Measurements from ENCODE around the gene ARMH3. TPM values are rescaled to one million over a fixed set of nuclear protein-coding genes. Genes with fewer than 3 reads are reported as not detected.

Gene ARMH3
- total RNA-seq, 6 experiments from 2014 or later = 18.0 to 21.7 (median 18.8) TPM

GRCh38 chr10:101972761-101973160 lies 83.2 kb downstream of the ARMH3 start:
- H3K4me3 Mint-ChIP-seq = no peak overlapping the region
- no peaks in the 10 kb centered on the region for H3K9me3 Mint-ChIP-seq
- TF ChIP-seq, protein P1, sequence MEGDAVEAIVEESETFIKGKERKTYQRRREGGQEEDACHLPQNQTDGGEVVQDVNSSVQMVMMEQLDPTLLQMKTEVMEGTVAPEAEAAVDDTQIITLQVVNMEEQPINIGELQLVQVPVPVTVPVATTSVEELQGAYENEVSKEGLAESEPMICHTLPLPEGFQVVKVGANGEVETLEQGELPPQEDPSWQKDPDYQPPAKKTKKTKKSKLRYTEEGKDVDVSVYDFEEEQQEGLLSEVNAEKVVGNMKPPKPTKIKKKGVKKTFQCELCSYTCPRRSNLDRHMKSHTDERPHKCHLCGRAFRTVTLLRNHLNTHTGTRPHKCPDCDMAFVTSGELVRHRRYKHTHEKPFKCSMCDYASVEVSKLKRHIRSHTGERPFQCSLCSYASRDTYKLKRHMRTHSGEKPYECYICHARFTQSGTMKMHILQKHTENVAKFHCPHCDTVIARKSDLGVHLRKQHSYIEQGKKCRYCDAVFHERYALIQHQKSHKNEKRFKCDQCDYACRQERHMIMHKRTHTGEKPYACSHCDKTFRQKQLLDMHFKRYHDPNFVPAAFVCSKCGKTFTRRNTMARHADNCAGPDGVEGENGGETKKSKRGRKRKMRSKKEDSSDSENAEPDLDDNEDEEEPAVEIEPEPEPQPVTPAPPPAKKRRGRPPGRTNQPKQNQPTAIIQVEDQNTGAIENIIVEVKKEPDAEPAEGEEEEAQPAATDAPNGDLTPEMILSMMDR (IDR thresholded peaks at IDR 0.05) = no peak
- peaks cover 43% of the 10 kb centered on the region for H3K4me1 Mint-ChIP-seq (ENCODE audit: low read depth)
- no peak overlapping the region for H3K27ac Mint-ChIP-seq
- no peak for DNase-seq
- peaks cover 2% of the 10 kb centered on the region; the same call in 1 of the 2 replicates for H3K27me3 Mint-ChIP-seq (ENCODE audit: insufficient read depth)
- H3K36me3 Mint-ChIP-seq (ENCODE audit: low read depth) = peaks cover 25% of the 10 kb centered on the region

DNA sequence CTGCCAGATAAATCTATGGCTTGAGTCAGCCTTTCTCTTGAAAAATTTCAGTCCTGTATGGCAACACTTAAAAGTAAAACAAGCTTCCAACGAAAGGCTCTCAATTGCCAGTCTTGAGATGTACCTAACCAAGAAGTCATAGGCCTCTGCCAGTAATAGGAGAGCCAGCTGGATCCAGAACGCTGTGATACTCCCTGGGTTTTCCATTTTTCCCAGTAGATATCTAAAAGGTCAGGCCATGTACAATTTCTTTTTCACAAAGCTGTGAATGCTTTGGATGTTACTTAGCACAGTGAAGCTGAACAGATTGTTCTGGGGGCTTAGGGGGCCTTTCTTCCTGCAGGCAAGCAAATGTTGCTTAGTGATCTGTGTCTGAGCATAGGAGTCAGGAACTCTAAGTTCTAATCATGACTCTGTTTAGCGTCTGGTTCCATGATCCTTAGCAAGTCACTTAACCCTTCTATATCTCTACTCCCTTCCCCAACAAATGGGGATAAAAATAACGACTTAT lies 86.5 kb downstream of the ARMH3 start:
- Mint-ChIP-seq H3K27me3 (ENCODE audit: insufficient read depth) (peaks cover 2% of the 10 kb centered on the region; the same call in 1 of the 2 replicates), H3K9me3 (no peaks in the 10 kb centered on the region), H3K27ac (no peak overlapping the region), H3K4me1 (ENCODE audit: low read depth) (peaks cover 61% of the 10 kb centered on the region), H3K36me3 (ENCODE audit: low read depth) (peaks cover 18% of the 10 kb centered on the region), H3K4me3 (no peak overlapping the region)
- DNase-seq = no peak
- TF ChIP-seq, protein P1 (IDR thresholded peaks at IDR 0.05) = no peak

GRCh38 chr10:101968940-101969321 lies 87.0 kb downstream of the ARMH3 start:
- DNase-seq = no peak
- Mint-ChIP-seq H3K4me3 (no peak overlapping the region), H3K4me1 (ENCODE audit: low read depth) (peaks cover 56% of the 10 kb centered on the region), H3K27me3 (ENCODE audit: insufficient read depth) (peaks cover 2% of the 10 kb centered on the region; the same call in 1 of the 2 replicates), H3K27ac (0 out of 2 replicates have a peak overlapping the region, but pooled peaks have one; percentile 2), H3K36me3 (ENCODE audit: low read depth) (peaks cover 16% of the 10 kb centered on the region), H3K9me3 (no peaks in the 10 kb centered on the region)
- TF ChIP-seq, protein P1 (IDR thresholded peaks at IDR 0.05) = no peak

DNA sequence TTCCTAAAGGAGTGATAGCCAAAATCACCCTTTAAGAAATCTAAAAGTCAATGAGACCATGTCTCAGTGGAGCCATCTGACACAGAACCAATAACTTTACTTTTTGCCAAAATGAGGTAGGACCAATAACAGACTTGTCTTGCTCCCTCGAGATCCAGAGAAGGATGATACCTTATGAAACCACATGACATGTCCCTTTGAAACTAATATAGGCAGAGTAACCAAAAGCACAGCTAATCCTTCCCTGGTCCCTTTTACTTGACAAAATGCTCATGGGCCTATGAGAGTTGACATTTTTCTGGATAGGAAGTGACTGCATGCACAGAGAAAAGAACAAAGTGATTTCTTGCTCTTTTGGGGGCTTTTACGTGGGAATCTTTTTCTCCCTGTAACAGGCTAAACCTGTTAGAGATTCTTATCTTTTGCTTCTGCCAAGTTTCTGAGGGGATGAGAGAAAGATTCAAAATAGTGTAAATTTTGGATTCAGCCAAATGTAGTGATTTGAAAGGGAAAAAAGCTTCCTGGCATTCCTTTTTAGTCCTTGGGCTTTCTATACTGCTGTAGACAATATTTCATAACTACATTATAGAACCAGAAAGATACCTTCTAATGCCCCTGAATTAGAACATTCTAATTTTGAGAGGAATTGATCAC lies 87.6 kb downstream of the ARMH3 start:
- no peak overlapping the region for H3K4me3 Mint-ChIP-seq
- peaks cover 12% of the 10 kb centered on the region for H3K36me3 Mint-ChIP-seq (ENCODE audit: low read depth)
- TF ChIP-seq, protein P1 (IDR thresholded peaks at IDR 0.05) = no peak

DNA sequence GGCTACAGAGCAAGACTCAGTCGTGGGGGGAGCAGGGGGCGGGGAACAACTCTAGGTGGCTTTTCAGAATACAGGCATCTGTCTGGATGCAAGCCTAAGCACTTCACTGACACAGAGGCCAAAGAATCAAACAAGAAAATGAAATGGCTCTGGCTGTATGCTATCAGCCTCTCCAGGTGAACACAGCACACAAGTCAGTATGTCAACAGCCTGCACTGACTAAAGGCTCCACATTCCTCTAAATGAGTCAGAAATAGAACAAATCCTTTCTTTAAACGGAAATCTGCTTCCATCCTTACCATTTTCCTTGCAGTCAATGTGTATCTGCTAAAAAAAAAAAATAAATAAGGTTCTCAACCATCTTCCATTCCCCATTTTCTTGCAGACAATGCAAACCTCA lies 88.3 kb downstream of the ARMH3 start:
- TF ChIP-seq, protein P1 (IDR thresholded peaks at IDR 0.05) = no peak
- peaks cover 47% of the 10 kb centered on the region for H3K4me1 Mint-ChIP-seq (ENCODE audit: low read depth)
- peak; percentile 39 for DNase-seq
- H3K27me3 Mint-ChIP-seq (ENCODE audit: insufficient read depth) = no peaks in the 10 kb centered on the region
- peak overlapping the region; percentile 38; the same call in 1 of the 2 replicates for H3K27ac Mint-ChIP-seq
- H3K9me3 Mint-ChIP-seq = no peaks in the 10 kb centered on the region
- H3K36me3 Mint-ChIP-seq (ENCODE audit: low read depth) = peaks cover 8% of the 10 kb centered on the region; the same call in 1 of the 2 replicates
- no peak overlapping the region for H3K4me3 Mint-ChIP-seq

More for the DNA sequence above, 87.6 kb downstream of the ARMH3 start:
- Mint-ChIP-seq H3K4me1 (ENCODE audit: low read depth) (peaks cover 50% of the 10 kb centered on the region), H3K9me3 (no peaks in the 10 kb centered on the region), H3K27me3 (ENCODE audit: insufficient read depth) (peaks cover 1% of the 10 kb centered on the region; the same call in 1 of the 2 replicates), H3K27ac (peak overlapping the region; percentile 38; the same call in 1 of the 2 replicates)
- DNase-seq = no peak
